RWPE2 (cell line): ENCODE data around the gene RNF225.
"Not testable (repeated sequence)": the region's sequence is repeated elsewhere in the genome, so short reads cannot be mapped to it uniquely, and the experiment has no call there.

Experiments
- ATAC-seq: fragments of 200-7000 bp; cut with Tn5 transposase; 3 replicates; pipeline ENCODE4 v1.9.1; 2021; ENCODE audit warnings: low read depth
- DNase-seq: peaks from one replicate; pipeline ENCODE4 v3.0.0-alpha.2; 2020; ENCODE audit warnings: low spot score
- H3K27ac ChIP-seq: fragments of 450-650 bp; 2 replicates; pipeline ENCODE4 v1.5.1; 2017; ENCODE audit warnings: mild to moderate bottlenecking; ENCODE audit not compliant: poor library complexity, severe bottlenecking
- H3K27me3 ChIP-seq: fragments of 250-450 bp; sonication (Bioruptor Pico); 2 replicates; pipeline ENCODE4 v1.5.1; 2021; ENCODE audit warnings: mild to moderate bottlenecking, moderate library complexity; ENCODE audit not compliant: insufficient read depth, poor library complexity, severe bottlenecking
- H3K36me3 ChIP-seq: fragments of 250-450 bp; sonication (Bioruptor Pico); 2 replicates; pipeline ENCODE4 v1.5.1; 2020; ENCODE audit warnings: low read depth, mild to moderate bottlenecking, moderate library complexity
- H3K4me1 ChIP-seq: fragments of 250-450 bp; sonication (Bioruptor Pico); 2 replicates; pipeline ENCODE4 v1.5.1; 2021; ENCODE audit warnings: mild to moderate bottlenecking, moderate library complexity; ENCODE audit not compliant: insufficient read depth, poor library complexity, severe bottlenecking
- H3K4me3 ChIP-seq: fragments of 250-450 bp; sonication (Bioruptor Pico); 2 replicates; pipeline ENCODE4 v1.5.1; 2021; ENCODE audit warnings: mild to moderate bottlenecking, moderate library complexity; ENCODE audit not compliant: severe bottlenecking
- H3K9me3 ChIP-seq: fragments of 250-450 bp; sonication (Bioruptor Pico); 2 replicates; pipeline ENCODE4 v1.5.1; 2021; ENCODE audit warnings: mild to moderate bottlenecking, moderate library complexity; ENCODE audit not compliant: severe bottlenecking
- CTCF ChIP-seq: fragments of 450-650 bp; IDR thresholded peaks from one replicate; pipeline ENCODE4 v1.5.1; 2017; ENCODE audit warnings: mild to moderate bottlenecking, moderate library complexity; ENCODE audit not compliant: poor library complexity, severe bottlenecking

RNF225 gene

GRCh38 chr19:58439576-58440554 is 44.4 kb downstream of the RNF225 start, which contains the start of gene ZNF132:
TSS of gene ZNF132 (minus strand) at chr19:58440153. CDS start at chr19:58439821, 332 bp downstream.
- H3K27me3 ChIP-seq = no peaks in the 10 kb centered on the region
- no peak for TF ChIP-seq CTCF
- no peaks in the 10 kb centered on the region for H3K4me1 ChIP-seq
- peaks cover 12% of the 10 kb centered on the region for H3K9me3 ChIP-seq
- H3K4me3 ChIP-seq = peak within 1 kb of the TSS; percentile 55
- H3K36me3 ChIP-seq = peaks cover 34% of the 10 kb centered on the region
- peak; percentile 98 for DNase-seq
- H3K27ac ChIP-seq = peak within 1 kb of the TSS; percentile 29
- ATAC-seq = peak; percentile 98

GRCh38 chr19:58440556-58440955 is 45.1 kb downstream of the RNF225 start:
- H3K27me3 ChIP-seq = no peaks in the 10 kb centered on the region
- no peak for ATAC-seq
- TF ChIP-seq CTCF = no peak
- no peaks in the 10 kb centered on the region for H3K4me1 ChIP-seq
- peaks cover 27% of the 10 kb centered on the region for H3K36me3 ChIP-seq
- peaks cover 5% of the 10 kb centered on the region for H3K9me3 ChIP-seq
- peak overlapping the region; percentile 29 for H3K27ac ChIP-seq
- H3K4me3 ChIP-seq = peak overlapping the region; percentile 55
- no peak for DNase-seq

- H3K27ac ChIP-seq, H3K9me3 ChIP-seq, H3K36me3 ChIP-seq, H3K27me3 ChIP-seq, H3K4me1 ChIP-seq, DNase-seq, H3K4me3 ChIP-seq, ATAC-seq: not testable (repeated sequence)
These were observed 47.5 kb downstream of the RNF225 start for GRCh38 chr19:58442986-58443385.
